ENCODE measurements around the gene YY1AP1. TPM values are rescaled to one million over a fixed set of nuclear protein-coding genes. Genes with fewer than 3 reads are reported as not detected.

Gene YY1AP1
- total and polyA plus RNA-seq, 10 of the 15 experiments (the other 5 are each of a cell fraction or from before 2014, with no cell fraction given), result 13.2 to 118 (median 40.5) TPM

- Histone ChIP-seq H3K4me3 (no peak overlapping the region), H3K4me2 (ENCODE audit: control insufficient read depth, insufficient read depth) (no peak overlapping the region), H3K4me1 (ENCODE audit: control insufficient read depth, insufficient read depth, low read length) (no peaks in the 10 kb centered on the region), H3K9ac (ENCODE audit: control insufficient read depth, insufficient read depth, low read length) (no peak overlapping the region), H2AFZ (ENCODE audit: control insufficient read depth, low read depth, low read length) (no peak overlapping the region), H3K27ac (ENCODE audit: control insufficient read depth, insufficient read depth) (no peak overlapping the region), H3K79me2 (ENCODE audit: control insufficient read depth, insufficient read depth, low read length) (peaks cover 61% of the 10 kb centered on the region), H3K9me3 (replicated peaks; ENCODE audit: control insufficient read depth, insufficient read depth, low read length) (no peaks in the 10 kb centered on the region), H3K27me3 (replicated peaks in 1 of 2; ENCODE audit: control insufficient read depth in 2 of 2, insufficient read depth in 2 of 2, low read length in 1 of 2) (no peaks in the 10 kb centered on the region), H4K20me1 (ENCODE audit: control insufficient read depth, insufficient read depth) (no peaks in the 10 kb centered on the region), H3K36me3 (ENCODE audit: control insufficient read depth in 2 of 2, insufficient read depth in 2 of 2, low read length in 1 of 2) (peaks cover 0 to 25% of the 10 kb centered on the region in 2 experiments; a peak in 3 of 4 replicates)
- in situ Hi-C loops (cut with MboI) (no loop called here), intact Hi-C loops (cut with micrococcal nuclease; ENCODE audit: unreplicated experiment) (no loop called here)
- FAIRE-seq (no peak), DNase-seq (ENCODE audit: low read depth, low spot score) (no peak), ATAC-seq (no peak)
- no TSS peak for BruUV-seq (replicated peaks)
- POLR2A ChIA-PET, result interaction anchor here (0.8 to 1.0 kb wide), 2 partner anchors 9 to 37 kb away, joined by 3 to 5 read pairs; no protein-coding TSS in a partner anchor
- SMC1A ChIA-PET (ENCODE audit: uncharacterized antibody, unreplicated experiment), result interaction anchor here (0.7 to 1.3 kb wide), 5 partner anchors 9 to 440 kb away, joined by 3 to 6 read pairs (median 3); partner anchors contain the start of gene MSTO1
- CTCF ChIA-PET, result interaction anchor here (1.2 to 2.4 kb wide), 2 partner anchors 13 to 47 kb away, joined by 4 to 7 read pairs; no protein-coding TSS in a partner anchor
- TF ChIP-seq STAT1 (conservative IDR thresholded peaks at IDR 0.05), result no peak
- TF ChIP-seq EED (IDR thresholded peaks at IDR 0.05; ENCODE audit: low read depth), result no peak
- no peak for TF ChIP-seq MAX (IDR thresholded peaks at IDR 0.05; ENCODE audit: low read depth, low read length)
- TF ChIP-seq IRF3 (IDR thresholded peaks at IDR 0.05), result no peak
- no peak for TF ChIP-seq YY1 (IDR thresholded peaks at IDR 0.05; ENCODE audit: low read depth, low read length)
- TF ChIP-seq RAD21 (IDR thresholded peaks at IDR 0.05; ENCODE audit: insufficient read depth, low read depth, low read length), result no peak
- RAD21 ChIA-PET (ENCODE audit: unreplicated experiment), result no interaction called here
- WGBS (ENCODE audit: insufficient coverage, insufficient replicate concordance, low lambda C conversion rate, missing lambda C conversion rate), result 95% methylated on average over 2 of the region's 2 CpGs
These were observed 6.8 kb downstream of the YY1AP1 start for GRCh38 chr1:155681776-155682175.
